K562 (cell line): ENCODE results near the gene CDH16. TPM values are rescaled to one million over a fixed set of nuclear protein-coding genes. Genes with fewer than 3 reads are reported as not detected.

Source experiments
- BCLAF1 ChIP-seq, 2 experiments: fragments of 450-650 bp in 1 of 2; IDR thresholded peaks; 2 replicates each; pipeline ENCODE4 v1.6.1; 2011 to 2017; ENCODE audit warnings: low read depth in 2 of 2, antibody characterized with exemption in 1 of 2, borderline replicate concordance in 1 of 2, low read length in 1 of 2, mild to moderate bottlenecking in 1 of 2, mixed read lengths in 1 of 2; ENCODE audit not compliant: control insufficient read depth in 1 of 2
- CCNT2 ChIP-seq: IDR thresholded peaks from 2 replicates; pipeline ENCODE4 v1.6.1; 2011; ENCODE audit warnings: borderline replicate concordance, low read depth, mild to moderate bottlenecking, moderate library complexity, mixed read lengths, low read length; ENCODE audit not compliant: insufficient read length; ENCODE audit errors: extremely low read depth
- COPS2 ChIP-seq: fragments of 450-650 bp; conservative IDR thresholded peaks from 2 replicates; pipeline ENCODE4 v1.6.1; 2016; ENCODE audit warnings: mild to moderate bottlenecking, moderate library complexity
- NR3C1 ChIP-seq: sonication (generic); formaldehyde crosslinking; IDR thresholded peaks from 2 replicates; pipeline ENCODE4 v1.8.1; 2022; ENCODE audit warnings: missing genetic modification reagents
- PHTF2 ChIP-seq: fragments of 250-450 bp; sonication (Bioruptor Pico); IDR thresholded peaks from 2 replicates; pipeline ENCODE4 v1.5.0; 2021; ENCODE audit warnings: mild to moderate bottlenecking
- TEAD1 ChIP-seq, 2 experiments: fragments of 450-650 bp in 1 of 2; sonication (generic) in 1 of 2; formaldehyde crosslinking; IDR thresholded peaks; 2 replicates each; pipeline versions ENCODE4 v1.4.0 to v1.8.0; 2020 to 2022; ENCODE audit warnings: mild to moderate bottlenecking in 2 of 2, missing genetic modification reagents in 1 of 2
- UBTF ChIP-seq, 2 experiments: IDR thresholded peaks; 2 replicates each; pipeline ENCODE4 v1.6.1; 2012; ENCODE audit warnings: improper control_type of control experiment in 2 of 2, low read depth in 2 of 2, low read length in 2 of 2, borderline replicate concordance in 1 of 2
- ZNF184 ChIP-seq: sonication (generic); formaldehyde crosslinking; IDR thresholded peaks from 2 replicates; pipeline ENCODE4 v1.5.0; 2020; ENCODE audit warnings: missing genetic modification reagents
- ZNF316 ChIP-seq: fragments of 450-650 bp; IDR thresholded peaks from 2 replicates; pipeline ENCODE4 v1.6.1; 2016
- ZNF707 ChIP-seq: fragments of 250-450 bp; sonication (Bioruptor Pico); conservative IDR thresholded peaks from 2 replicates; pipeline ENCODE4 v1.8.0; 2022; ENCODE audit warnings: inconsistent platforms, mild to moderate bottlenecking, moderate library complexity
- polyA plus RNA-seq, 8 experiments: library from polyadenylated mRNA; depleted of rRNA in 4 of 8; stranded (reverse) in 5 of 8; unstranded in 3 of 8; fragments of >200 nt; fragmentation: Nextera tagmentation in 2 of 8; fragmentation: Illumina TruSeq in 1 of 8; extraction: Ambion mirVana in 2 of 8; extraction: Trizol in 1 of 8; gene quantifications; 2 replicates each; pipeline versions ENCODE4 v1.2.1 to v1.2.3, GENCODE V29; 2011 to 2014; ENCODE audit warnings: inconsistent platforms in 1 of 8, missing spikeins in 1 of 8
- total RNA-seq, 7 experiments: library from RNA; depleted of rRNA in 6 of 7; stranded (reverse); fragments of >200 nt in 6 of 7; fragmentation: Illumina TruSeq in 2 of 7; extraction: Trizol in 2 of 7; gene quantifications; 2 replicates each; pipeline versions ENCODE4 v1.2.1 to v1.2.3, GENCODE V29; 2011 to 2021; ENCODE audit warnings: low replicate concordance in 1 of 7
- TF ChIP-seq, protein P1 (sequence below): fragments of 250-450 bp; sonication (Bioruptor Pico); IDR thresholded peaks from 2 replicates; pipeline ENCODE4 v1.4.0; 2020
- TF ChIP-seq, protein P2 (sequence below): fragments of 250-450 bp; sonication (Bioruptor Pico); IDR thresholded peaks from 2 replicates; pipeline ENCODE4 v1.8.0; 2022; ENCODE audit warnings: moderate library complexity, mild to moderate bottlenecking, inconsistent platforms
- TF ChIP-seq, protein P3 (sequence below): fragments of 200-800 bp; sonication (Bioruptor generic); IDR thresholded peaks from 2 replicates; pipeline ENCODE4 v1.6.1; 2017; ENCODE audit warnings: missing genetic modification characterization, missing compliant biosample characterization

Gene CDH16
- total and polyA plus RNA-seq, 9 of the 15 experiments (the other 6 are each of a cell fraction or from before 2014, with no cell fraction given): not detected

GRCh38 chr16:66872943-66873684 is 45.6 kb downstream of the CDH16 start (continued):
- TF ChIP-seq BCLAF1 (IDR thresholded peaks at IDR 0.05; ENCODE audit: borderline replicate concordance in 1 of 2, control insufficient read depth in 1 of 2, low read depth in 2 of 2, low read length in 1 of 2): peak in 1 of 2 experiments; percentile 77; a peak in 1 of 4 replicates
- TF ChIP-seq TEAD1 (CRISPR knock-in tag; IDR thresholded peaks at IDR 0.05): 0 out of 4 replicates have a peak, but pooled peaks of 1 of the 2 experiments have one; percentile 23
- 0 out of 2 replicates have a peak, but pooled peaks have one; percentile 34 for TF ChIP-seq NR3C1 (CRISPR knock-in tag)
- TF ChIP-seq CCNT2: peak; percentile 81
- TF ChIP-seq ZNF707 (CRISPR knock-in tag): no peak
- TF ChIP-seq UBTF (IDR thresholded peaks at IDR 0.05; ENCODE audit: borderline replicate concordance in 1 of 2, low read depth in 2 of 2, low read length in 2 of 2): peak; percentile 40 to 75; a peak in 2 of 4 replicates
- TF ChIP-seq, protein P1, sequence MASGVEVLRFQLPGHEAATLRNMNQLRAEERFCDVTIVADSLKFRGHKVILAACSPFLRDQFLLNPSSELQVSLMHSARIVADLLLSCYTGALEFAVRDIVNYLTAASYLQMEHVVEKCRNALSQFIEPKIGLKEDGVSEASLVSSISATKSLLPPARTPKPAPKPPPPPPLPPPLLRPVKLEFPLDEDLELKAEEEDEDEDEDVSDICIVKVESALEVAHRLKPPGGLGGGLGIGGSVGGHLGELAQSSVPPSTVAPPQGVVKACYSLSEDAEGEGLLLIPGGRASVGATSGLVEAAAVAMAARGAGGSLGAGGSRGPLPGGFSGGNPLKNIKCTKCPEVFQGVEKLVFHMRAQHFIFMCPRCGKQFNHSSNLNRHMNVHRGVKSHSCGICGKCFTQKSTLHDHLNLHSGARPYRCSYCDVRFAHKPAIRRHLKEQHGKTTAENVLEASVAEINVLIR (CRISPR knock-in tag): no peak
- TF ChIP-seq, protein P2, sequence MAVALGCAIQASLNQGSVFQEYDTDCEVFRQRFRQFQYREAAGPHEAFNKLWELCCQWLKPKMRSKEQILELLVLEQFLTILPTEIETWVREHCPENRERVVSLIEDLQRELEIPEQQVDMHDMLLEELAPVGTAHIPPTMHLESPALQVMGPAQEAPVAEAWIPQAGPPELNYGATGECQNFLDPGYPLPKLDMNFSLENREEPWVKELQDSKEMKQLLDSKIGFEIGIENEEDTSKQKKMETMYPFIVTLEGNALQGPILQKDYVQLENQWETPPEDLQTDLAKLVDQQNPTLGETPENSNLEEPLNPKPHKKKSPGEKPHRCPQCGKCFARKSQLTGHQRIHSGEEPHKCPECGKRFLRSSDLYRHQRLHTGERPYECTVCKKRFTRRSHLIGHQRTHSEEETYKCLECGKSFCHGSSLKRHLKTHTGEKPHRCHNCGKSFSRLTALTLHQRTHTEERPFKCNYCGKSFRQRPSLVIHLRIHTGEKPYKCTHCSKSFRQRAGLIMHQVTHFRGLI: no peak
- TF ChIP-seq, protein P3, sequence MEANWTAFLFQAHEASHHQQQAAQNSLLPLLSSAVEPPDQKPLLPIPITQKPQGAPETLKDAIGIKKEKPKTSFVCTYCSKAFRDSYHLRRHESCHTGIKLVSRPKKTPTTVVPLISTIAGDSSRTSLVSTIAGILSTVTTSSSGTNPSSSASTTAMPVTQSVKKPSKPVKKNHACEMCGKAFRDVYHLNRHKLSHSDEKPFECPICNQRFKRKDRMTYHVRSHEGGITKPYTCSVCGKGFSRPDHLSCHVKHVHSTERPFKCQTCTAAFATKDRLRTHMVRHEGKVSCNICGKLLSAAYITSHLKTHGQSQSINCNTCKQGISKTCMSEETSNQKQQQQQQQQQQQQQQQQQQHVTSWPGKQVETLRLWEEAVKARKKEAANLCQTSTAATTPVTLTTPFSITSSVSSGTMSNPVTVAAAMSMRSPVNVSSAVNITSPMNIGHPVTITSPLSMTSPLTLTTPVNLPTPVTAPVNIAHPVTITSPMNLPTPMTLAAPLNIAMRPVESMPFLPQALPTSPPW (CRISPR knock-in tag): peak; percentile 70
- no peak for TF ChIP-seq PHTF2 (CRISPR knock-in tag)
- no peak for TF ChIP-seq COPS2
- no peak for TF ChIP-seq ZNF184 (CRISPR knock-in tag)
- no peak for TF ChIP-seq ZNF316
